Omental fat pad (tissue), 4 donors: ENCODE results near the gene IPO9. TPM values are rescaled to one million over a fixed set of nuclear protein-coding genes. Genes with fewer than 3 reads are reported as not detected.

Source experiments
- ATAC-seq: fragments of 150-250 bp; one replicate; pipeline ENCODE4 v1.9.1; 2016; ENCODE audit warnings: mild to moderate bottlenecking, moderate library complexity; ENCODE audit not compliant: low FRiP score
- DNase-seq: peaks from one replicate; pipeline ENCODE4 v3.0.0-alpha.2; 2019; ENCODE audit warnings: low spot score
- total RNA-seq, 4 donors: library from RNA; depleted of rRNA; stranded (reverse); fragments of >200 nt; gene quantifications; one replicate each; pipeline ENCODE4 v1.1.0, GENCODE V29; 2016
- TF ChIP-seq, protein P1 (sequence below), 3 donors: fragments of 450-650 bp; IDR thresholded peaks; one replicate each; pipeline ENCODE4 v1.5.1; 2016 to 2017; ENCODE audit warnings: antibody characterized with exemption in 3 of 3, mild to moderate bottlenecking in 3 of 3, moderate library complexity in 2 of 3

Gene IPO9
- total RNA-seq, 4 donors from 2014 or later = 13.4 to 19.7 (median 17.4) TPM

DNA sequence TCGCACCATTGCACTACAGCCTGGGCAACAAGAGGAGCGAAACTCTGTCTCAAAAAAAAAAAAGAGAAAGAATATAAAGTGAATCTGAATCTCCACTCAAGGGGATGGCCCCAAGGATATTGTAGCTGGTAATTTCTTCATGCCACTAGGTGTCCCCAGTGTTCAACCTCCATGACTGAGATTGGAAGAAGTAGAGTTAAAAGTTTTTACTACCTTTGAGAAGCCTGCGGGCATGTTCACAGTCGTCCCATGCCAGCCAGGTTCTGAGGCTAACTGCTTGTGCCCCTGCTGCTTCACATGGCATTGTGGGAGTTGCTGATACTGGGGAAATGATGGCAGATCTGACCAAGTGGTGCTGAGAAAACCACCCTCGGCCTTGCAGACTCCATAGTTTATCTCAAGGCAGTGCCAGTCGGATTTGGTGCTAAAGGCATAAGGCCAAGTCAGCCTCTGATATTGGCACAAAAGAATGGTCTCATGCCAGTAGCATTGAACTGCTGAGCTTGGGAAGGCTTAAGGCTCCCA is 49.0 kb downstream of the IPO9 start:
- DNase-seq = no peak
- ATAC-seq = no peak
- TF ChIP-seq, protein P1, sequence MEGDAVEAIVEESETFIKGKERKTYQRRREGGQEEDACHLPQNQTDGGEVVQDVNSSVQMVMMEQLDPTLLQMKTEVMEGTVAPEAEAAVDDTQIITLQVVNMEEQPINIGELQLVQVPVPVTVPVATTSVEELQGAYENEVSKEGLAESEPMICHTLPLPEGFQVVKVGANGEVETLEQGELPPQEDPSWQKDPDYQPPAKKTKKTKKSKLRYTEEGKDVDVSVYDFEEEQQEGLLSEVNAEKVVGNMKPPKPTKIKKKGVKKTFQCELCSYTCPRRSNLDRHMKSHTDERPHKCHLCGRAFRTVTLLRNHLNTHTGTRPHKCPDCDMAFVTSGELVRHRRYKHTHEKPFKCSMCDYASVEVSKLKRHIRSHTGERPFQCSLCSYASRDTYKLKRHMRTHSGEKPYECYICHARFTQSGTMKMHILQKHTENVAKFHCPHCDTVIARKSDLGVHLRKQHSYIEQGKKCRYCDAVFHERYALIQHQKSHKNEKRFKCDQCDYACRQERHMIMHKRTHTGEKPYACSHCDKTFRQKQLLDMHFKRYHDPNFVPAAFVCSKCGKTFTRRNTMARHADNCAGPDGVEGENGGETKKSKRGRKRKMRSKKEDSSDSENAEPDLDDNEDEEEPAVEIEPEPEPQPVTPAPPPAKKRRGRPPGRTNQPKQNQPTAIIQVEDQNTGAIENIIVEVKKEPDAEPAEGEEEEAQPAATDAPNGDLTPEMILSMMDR (IDR thresholded peaks at IDR 0.05) = no peak

DNA sequence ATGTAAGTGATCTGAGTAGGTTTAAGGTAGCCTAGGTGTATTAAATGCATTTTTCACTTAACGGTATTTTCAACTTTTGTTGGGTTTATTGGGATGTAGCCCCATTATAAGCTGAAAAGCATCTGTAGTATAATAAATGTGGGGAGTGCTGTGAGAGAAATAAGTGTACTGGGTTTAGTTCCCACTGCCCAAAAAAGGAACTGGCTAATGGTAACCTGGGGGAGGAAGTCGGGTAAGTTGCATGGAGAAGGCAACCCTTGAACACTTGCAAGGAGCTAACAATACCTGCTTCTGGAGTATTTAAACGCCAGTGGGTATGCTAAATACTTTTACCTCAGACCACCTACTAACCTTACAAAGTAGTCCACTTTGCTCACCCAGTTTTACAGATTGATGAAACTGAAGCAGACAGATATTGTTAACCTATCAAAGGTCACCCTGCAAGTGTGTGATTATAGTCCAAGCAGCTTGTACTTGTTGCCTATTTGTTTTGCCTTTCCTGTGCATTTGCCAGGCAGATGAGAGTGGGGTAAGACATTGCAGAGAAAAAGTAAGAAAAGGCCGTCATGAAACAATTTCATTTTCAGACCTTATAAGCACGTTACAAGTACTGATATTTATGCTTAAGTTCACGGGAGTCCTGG is 52.1 kb downstream of the IPO9 start:
- TF ChIP-seq, protein P1 (IDR thresholded peaks at IDR 0.05) = no peak
- no peak for DNase-seq
- ATAC-seq = no peak

DNA sequence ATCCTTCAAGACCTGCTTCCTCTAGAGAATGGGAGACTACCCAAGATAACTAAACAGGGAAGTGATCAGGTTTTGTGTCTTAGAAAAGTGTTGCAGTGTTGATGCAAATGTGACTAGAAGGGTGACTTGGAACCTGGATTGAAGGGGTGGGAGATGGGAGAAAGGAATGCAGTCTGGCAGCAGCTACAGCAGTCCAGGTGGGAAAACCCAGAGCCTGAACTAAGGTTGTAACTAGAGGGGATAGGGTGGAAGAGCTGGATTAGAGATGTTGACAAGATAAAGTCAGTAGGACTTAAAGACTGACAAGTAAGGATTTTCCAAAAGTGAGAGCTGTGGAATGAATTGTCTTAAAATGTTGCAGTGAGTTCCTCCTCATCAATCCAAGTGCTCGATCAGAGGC is 52.7 kb downstream of the IPO9 start:
- TF ChIP-seq, protein P1 (IDR thresholded peaks at IDR 0.05) = no peak
- DNase-seq (no peak), ATAC-seq (no peak)

DNA sequence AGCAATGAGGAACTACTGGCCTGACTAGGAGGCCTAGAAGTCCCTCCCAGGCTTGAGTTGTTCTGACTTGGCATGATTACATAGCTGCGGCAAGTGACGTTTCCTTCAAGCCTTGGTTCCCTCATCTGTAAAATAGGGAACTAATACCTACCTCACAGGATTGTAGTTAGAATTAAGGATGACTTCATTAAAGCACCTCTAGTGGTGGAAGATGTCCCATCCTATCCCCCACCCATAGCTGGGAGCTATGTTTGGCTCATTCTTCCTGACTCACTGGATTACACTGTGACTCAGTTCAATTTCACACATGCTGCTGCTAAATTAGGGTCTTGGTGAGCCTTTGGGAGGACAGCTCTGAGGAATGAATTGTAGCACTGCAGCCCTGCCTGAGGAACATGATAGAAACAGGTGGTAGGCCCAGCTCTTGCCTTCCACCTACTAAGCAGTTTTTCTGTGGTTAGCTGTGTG is 53.7 kb downstream of the IPO9 start:
- TF ChIP-seq, protein P1 (IDR thresholded peaks at IDR 0.05) = no peak
- no peak for DNase-seq
- no peak for ATAC-seq

DNA sequence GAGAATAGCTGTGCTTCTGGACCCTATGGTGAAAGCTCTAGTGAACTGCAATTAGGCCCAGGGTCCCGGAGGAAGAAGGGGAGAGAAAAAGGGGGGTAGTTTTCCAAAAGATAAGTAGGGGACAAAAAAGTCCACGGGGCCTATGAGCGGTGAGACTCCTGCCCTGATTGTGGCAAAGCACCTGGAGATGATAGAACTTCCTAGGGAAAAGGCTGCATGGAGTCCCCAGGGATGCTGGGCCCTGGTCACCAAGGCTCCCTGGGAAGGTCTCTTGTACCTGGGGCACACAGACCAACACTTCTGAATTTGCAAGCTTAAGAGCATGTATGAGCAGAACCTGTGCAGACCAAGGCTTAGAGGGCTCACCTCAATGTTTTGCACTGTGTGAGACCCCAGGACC is 54.3 kb downstream of the IPO9 start:
- no peak for ATAC-seq
- TF ChIP-seq, protein P1 (IDR thresholded peaks at IDR 0.05) = no peak
- DNase-seq = no peak

DNA sequence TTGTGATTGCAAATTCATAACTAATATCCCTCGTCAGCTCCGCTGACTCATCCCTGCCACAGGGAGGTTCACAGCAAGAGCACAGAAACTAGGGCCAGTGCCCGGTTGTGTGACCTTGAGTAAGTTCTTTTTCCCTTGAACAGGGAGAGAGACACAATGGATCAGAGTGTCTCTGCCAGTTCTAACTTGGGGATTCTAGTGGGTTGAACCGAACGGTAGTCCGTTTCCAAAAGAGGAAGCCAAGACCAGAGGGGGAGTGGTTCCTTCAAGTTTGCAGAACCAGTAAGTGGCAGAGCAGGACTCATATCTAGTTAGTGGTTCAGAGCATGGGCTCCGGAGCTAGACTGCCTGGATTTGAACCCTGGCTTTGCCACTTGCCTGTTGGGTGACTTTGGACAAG is 54.8 kb downstream of the IPO9 start:
- TF ChIP-seq, protein P1 (IDR thresholded peaks at IDR 0.05) = no peak
- ATAC-seq = no peak
- no peak for DNase-seq

DNA sequence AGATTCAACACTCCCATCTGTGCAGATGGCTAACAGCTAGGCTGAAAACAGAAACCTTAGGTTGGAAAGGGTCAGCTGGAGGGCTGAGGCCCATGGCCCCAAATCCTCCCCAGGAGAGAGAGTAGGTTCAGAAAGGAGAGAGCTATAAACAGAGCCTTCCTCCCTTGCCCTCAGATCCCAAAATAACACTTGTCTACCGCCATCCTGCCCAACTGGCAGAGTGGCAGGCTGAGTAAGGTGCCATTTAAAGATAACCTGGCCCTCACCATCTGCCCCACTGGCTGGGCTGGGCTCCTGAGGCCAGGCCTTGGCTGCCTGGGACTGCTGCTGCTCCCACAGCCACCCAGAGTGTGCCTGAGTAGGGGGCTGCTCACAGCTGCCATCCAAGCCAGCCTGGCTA is 55.5 kb downstream of the IPO9 start:
- DNase-seq (no peak), ATAC-seq (no peak)
- TF ChIP-seq, protein P1 (IDR thresholded peaks at IDR 0.05) = no peak
